ENCODE results near the gene FAM193A.
"Not testable (repeated sequence)": the region's sequence is repeated elsewhere in the genome, so short reads cannot be mapped to it uniquely, and the experiment has no call there.

Gene FAM193A

GRCh38 chr4:2572076-2572475 lies 35.6 kb downstream of the FAM193A start:
- FAIRE-seq (no peak), DNase-seq (ENCODE audit: low spot score) (no peak)

GRCh38 chr4:2572866-2573265 lies 36.4 kb downstream of the FAM193A start:
- DNase-seq (ENCODE audit: low spot score) (no peak), FAIRE-seq (no peak)

DNA sequence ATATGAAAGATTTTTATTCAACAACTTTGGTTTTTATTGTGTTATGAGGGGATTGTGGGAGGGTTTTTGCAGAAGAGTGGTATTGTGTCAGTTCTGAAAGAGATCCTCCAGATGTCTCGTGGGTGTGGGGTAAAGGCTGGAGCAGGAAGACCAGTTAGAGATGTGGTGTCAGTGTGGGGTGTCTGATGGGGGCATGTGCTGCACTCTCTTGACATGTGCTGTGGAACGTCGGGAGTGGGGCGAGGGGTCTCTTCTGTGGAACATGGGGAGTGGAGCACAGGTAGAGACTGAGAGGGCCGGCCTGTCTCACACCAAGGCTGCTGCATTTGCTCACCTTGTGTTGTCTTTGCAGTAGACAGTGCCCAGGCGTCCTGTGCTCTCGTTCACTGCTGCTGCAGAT lies 37.6 kb downstream of the FAM193A start:
- FAIRE-seq = no peak
- DNase-seq (ENCODE audit: low spot score) = no peak

DNA sequence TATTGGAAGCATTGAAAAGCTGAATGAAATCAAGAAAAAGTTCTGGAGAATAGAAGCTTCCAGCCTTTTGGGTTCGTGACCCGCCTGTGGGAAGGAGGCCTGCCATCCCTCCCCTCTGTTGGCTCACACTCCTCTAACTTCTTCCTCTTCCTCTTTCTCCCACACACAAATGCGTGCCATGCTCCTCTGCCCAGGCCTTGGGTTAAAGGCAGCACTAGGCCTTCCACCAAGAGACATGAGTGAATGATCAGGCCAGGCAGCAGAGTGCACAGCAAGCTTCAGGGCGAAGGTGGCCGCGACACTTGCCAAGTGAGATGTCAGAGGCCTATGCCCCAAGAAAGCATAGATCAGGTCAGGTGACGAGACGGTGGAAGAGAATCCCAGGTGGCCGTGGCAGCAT lies 38.4 kb downstream of the FAM193A start:
- FAIRE-seq (no peak), DNase-seq (ENCODE audit: low spot score) (no peak)

GRCh38 chr4:2576290-2576689 lies 39.8 kb downstream of the FAM193A start:
- no peak for DNase-seq (ENCODE audit: low spot score)
- no peak for FAIRE-seq

- DNase-seq (ENCODE audit: low spot score) (no peak), FAIRE-seq (no peak)
These were observed 41.7 kb downstream of the FAM193A start for GRCh38 chr4:2578106-2578505.

GRCh38 chr4:2579910-2580309 lies 43.5 kb downstream of the FAM193A start:
- FAIRE-seq = no peak
- no peak for DNase-seq (ENCODE audit: low spot score)

DNA sequence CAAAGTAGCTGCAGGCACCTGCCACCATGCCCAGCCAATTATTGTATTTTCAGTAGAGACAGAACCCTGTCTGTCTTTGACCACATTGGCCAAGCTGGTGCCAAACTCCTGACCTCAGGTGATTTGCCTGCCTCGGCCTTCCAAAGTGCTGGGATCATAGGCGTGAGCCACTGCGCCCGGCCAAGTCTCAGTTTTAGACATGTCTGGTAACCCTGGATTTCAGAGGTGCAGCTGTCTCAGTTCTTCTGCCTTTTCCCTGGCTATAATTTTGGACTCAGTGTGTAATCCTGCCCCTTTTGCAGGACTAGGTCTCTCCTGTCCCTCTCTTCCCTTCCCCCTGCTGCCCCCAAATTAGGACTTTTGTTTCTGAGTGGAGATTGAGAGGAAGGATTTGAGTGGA lies 46.6 kb downstream of the FAM193A start:
- no peak for FAIRE-seq
- DNase-seq (ENCODE audit: low spot score) = no peak

DNA sequence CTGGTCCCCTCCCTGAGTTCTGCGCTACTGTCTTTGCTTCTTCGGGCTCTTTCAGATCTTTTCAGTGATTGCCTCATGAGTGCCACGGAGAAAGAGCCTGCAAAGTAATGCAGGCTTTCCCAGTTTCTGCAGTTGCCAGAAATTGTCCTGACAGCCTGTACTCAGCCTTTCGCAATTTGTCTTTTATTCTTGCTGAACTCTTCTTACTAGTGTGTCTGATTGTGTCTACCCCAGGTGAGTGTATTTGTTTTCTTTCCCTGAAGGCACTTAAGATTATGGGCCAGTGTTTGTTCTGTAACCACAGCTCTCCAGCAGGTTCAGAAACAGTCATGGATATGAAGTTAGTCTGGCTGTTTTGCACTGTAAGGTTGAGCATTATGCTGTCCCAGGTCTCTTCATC lies 47.1 kb downstream of the FAM193A start:
- FAIRE-seq (no peak), DNase-seq (ENCODE audit: low spot score) (no peak)

GRCh38 chr4:2586502-2586901 lies 50.1 kb downstream of the FAM193A start:
- no peak for FAIRE-seq
- no peak for DNase-seq (ENCODE audit: low spot score)

DNA sequence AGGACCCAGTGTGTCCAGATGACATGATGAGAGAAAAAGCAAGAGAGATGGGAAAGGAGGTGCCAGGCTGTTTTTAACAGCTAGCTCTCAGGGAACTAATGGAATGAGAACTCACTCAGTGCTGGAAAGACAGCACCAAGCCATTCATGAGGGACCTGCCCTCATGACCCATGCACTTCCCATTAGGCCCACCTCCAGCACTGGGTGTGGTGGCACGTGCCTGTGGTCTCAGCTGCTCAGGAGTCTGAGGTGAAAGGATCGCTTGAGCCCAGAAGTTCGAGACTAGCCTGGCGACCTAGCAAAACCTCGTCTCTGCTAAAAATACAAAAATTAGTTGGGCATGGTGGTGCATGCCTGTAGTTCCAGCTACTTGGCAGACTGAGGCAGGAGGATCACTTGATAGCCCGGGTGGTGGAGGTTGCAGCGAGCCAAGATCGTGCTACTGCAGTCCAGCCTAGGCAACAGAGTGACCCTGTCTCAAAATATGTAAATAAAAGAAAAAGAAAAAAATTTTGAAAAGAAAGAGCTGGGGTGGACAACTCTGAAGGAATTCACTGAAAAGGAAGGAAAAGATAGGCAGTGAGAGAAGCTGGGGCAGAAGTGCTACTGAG lies 50.9 kb downstream of the FAM193A start:
- no peak for FAIRE-seq
- DNase-seq (ENCODE audit: low spot score) = no peak

GRCh38 chr4:2588259-2588658 lies 51.8 kb downstream of the FAM193A start:
- FAIRE-seq = no peak
- no peak for DNase-seq (ENCODE audit: low spot score)

DNA sequence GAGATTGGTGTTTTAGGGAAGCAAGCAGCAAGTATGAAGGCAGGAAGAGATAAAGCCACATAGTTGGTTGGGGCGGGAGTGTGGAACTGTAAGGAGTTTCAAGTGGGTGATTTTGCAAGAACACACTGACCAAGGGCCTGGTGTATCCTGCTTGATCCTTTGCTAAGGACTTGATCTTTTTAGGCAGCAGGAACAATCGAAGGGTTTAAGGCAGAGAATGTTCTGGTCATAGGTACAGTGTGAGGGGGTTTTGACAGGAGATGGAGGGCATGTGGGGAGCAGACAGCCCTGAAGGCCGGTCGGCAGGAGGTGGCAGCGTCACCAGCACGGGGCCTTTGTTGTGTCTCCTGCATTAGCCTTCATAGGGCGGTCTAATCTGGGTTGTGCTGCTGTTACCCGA lies 54.7 kb downstream of the FAM193A start:
- DNase-seq (ENCODE audit: low spot score) = no peak
- FAIRE-seq = no peak

DNA sequence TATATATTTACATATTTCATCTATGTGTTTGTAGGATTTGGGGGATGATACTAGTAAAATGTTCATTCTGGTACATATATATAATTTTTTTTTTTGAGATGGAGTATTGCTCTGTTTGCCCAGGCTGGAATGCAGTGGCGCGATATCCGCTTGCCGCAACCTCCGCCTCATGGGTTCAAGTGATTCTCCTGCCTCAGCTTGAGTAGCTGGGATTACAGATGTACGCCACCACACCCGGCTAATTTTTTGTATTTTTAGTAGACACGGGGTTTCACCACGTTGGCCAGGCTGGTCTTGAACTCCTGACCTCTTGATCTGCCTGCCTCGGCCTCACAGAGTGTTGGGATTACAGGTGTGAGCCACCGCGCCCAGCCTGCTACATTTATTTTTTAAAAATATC lies 55.6 kb downstream of the FAM193A start:
- FAIRE-seq; DNase-seq (ENCODE audit: low spot score): not testable (repeated sequence)

DNA sequence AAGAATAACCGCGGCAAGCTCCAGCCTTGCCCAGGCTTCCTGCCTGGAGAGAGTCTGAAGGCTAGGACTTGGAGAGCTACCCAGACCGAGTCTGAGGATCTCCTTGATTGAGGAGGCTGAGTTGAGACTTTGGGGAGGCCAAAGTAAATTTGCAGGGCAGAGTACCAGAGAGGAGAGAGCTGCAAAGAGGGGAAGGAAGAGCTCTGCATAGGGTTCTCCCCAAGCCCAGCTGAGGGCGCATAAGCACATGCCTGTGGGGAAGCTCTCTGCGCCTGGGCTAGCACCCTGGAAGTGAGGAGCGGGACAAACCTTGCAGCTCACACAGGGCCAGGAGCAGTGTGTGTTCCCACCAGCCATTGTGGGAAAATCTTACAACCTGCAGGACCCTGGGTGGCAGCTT lies 56.1 kb downstream of the FAM193A start:
- DNase-seq (ENCODE audit: low spot score) (no peak), FAIRE-seq (no peak)

- DNase-seq (ENCODE audit: low spot score) (no peak), FAIRE-seq (no peak)
These were observed 56.6 kb downstream of the FAM193A start for GRCh38 chr4:2593003-2593402.

GRCh38 chr4:2595436-2595835 lies 59.0 kb downstream of the FAM193A start:
- no peak for FAIRE-seq

DNA sequence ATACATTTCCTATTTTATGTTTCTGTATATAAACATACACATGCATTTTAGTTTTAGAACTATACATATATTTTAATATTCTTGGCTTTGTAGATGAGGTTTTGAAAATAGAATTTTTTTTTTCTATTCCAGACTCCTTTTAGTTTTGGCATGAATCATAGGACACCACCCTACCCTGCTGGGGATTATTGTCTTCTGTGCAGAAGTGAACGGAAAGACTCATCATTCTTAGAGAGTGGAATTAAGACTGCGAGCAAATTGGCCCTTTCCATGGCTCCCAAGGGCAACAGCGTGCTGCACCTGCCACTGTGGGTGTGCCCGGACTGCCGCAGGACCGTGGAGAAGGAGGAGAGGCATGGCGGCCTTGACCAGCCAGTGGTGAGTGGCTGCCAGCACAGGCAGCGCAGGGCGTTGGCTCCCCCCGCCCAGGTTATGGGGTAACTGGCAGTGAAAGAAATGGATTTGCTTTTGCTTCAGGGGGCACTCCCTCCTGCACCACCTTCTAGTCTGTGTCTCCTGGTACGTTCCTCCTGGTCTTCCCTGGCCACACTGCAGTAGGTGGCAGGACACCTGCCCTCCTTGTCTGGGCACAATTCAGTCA lies 59.6 kb downstream of the FAM193A start:
- no peak for DNase-seq (ENCODE audit: low spot score)
- no peak for FAIRE-seq

More at GRCh38 chr4:2595436-2595835, 59.0 kb downstream of the FAM193A start:
- no peak for DNase-seq (ENCODE audit: low spot score)

- no peak for FAIRE-seq
These were observed 60.2 kb downstream of the FAM193A start for GRCh38 chr4:2596611-2597010.

GRCh38 chr4:2598511-2599303 lies 62.3 kb downstream of the FAM193A start:
- FAIRE-seq (no peak), DNase-seq (ENCODE audit: low spot score) (no peak)

More at GRCh38 chr4:2596611-2597010, 60.2 kb downstream of the FAM193A start:
- no peak for DNase-seq (ENCODE audit: low spot score)

GRCh38 chr4:2599304-2599654 lies 62.8 kb downstream of the FAM193A start:
- FAIRE-seq = no peak
- DNase-seq (ENCODE audit: low spot score) = no peak

DNA sequence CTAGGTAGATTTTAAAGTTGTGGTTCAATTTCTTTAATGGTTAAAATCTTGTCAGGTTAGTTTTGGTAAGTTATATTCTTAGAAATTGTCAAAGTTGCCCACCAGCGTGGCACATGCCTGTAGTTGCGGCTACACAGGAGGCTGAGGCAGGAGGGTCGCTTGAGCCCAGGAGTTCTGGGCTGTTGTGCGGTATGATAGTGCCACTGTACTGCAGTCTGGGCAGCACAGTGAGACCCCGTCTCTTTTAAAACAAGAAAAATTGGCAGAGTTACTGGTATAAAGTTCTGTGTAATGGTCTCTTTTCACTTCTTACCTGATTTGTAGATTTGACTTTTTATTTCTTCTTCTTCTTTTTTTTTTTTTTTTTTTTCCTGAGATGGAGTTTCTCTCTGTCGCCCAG lies 64.4 kb downstream of the FAM193A start:
- FAIRE-seq = no peak

GRCh38 chr4:2604614-2605013 lies 68.2 kb downstream of the FAM193A start:
- FAIRE-seq (no peak), DNase-seq (ENCODE audit: low spot score) (no peak)

More for the DNA sequence above, 64.4 kb downstream of the FAM193A start:
- DNase-seq (ENCODE audit: low spot score) = no peak
